H1 (cell line): ENCODE data around the gene IFRD1. TPM values are rescaled to one million over a fixed set of nuclear protein-coding genes. Genes with fewer than 3 reads are reported as not detected.

Experiments used
- CTCF ChIA-PET: fragments of 300-600 bp; sonication (Branson Sonifier 250); formaldehyde crosslinking; loops from one replicate; lab custom pipeline; 2021; ENCODE audit not compliant: partially characterized antibody; lab: Charles Lee
- POLR2A ChIA-PET: fragments of 300-600 bp; sonication (Branson Sonifier 250); formaldehyde crosslinking; loops from one replicate; lab custom pipeline; 2021; ENCODE audit warnings: inconsistent platforms; ENCODE audit not compliant: partially characterized antibody; lab: Charles Lee
- DNase-seq, 2 experiments: peaks; one replicate each; pipeline versions ENCODE4 v3.0.0 to v3.0.0-alpha.2; 2010 to 2022; ENCODE audit warnings: low spot score in 2 of 2, low read depth in 1 of 2, mixed read lengths in 1 of 2
- FAIRE-seq: peaks from 2 replicates; lab custom pipeline; 2011; peaks lifted over from hg19 to GRCh38; lab: Jason Lieb, UNC
- H2AFZ ChIP-seq: 2 replicates; pipeline ENCODE4 v1.8.1; 2012; ENCODE audit warnings: low read length, inconsistent platforms
- H2AK5ac ChIP-seq: 2 replicates; pipeline ENCODE4 v1.6.1; 2013; ENCODE audit warnings: low read depth, low read length
- H2BK120ac ChIP-seq: replicated peaks from 2 replicates; pipeline ENCODE3; 2013; ENCODE audit warnings: low read depth, low read length, inconsistent platforms
- H2BK12ac ChIP-seq: 2 replicates; pipeline ENCODE4 v1.6.1; 2013; ENCODE audit warnings: low read depth, low read length
- H2BK15ac ChIP-seq: 2 replicates; pipeline ENCODE4 v1.6.1; 2013; ENCODE audit warnings: low read length
- H2BK20ac ChIP-seq: 2 replicates; pipeline ENCODE4 v1.6.1; 2013; ENCODE audit warnings: low read length
- H2BK5ac ChIP-seq: 2 replicates; pipeline ENCODE4 v1.6.1; 2013; ENCODE audit warnings: low read depth, low read length
- H3K14ac ChIP-seq: 2 replicates; pipeline ENCODE4 v1.6.1; 2013; ENCODE audit warnings: inconsistent platforms; ENCODE audit not compliant: insufficient read length
- H3K18ac ChIP-seq: 2 replicates; pipeline ENCODE4 v1.6.1; 2013; ENCODE audit warnings: low read length; ENCODE audit errors: extremely low read depth
- H3K23ac ChIP-seq: 2 replicates; pipeline ENCODE4 v1.6.1; 2013; ENCODE audit warnings: inconsistent platforms; ENCODE audit not compliant: insufficient read length
- H3K23me2 ChIP-seq: 2 replicates; pipeline ENCODE4 v1.6.1; 2013; ENCODE audit warnings: low read depth, low read length
- H3K27ac ChIP-seq: 2 replicates; pipeline ENCODE4 v1.6.1; 2011; ENCODE audit warnings: low read depth, low read length, inconsistent platforms
- H3K27me3 ChIP-seq, 4 experiments: replicated peaks in 1 of 4; 1 replicate in 1 of 4; 2 replicates in 3 of 4; pipeline versions ENCODE4 v1.6.1 to v1.8.1; 2011 to 2013; ENCODE audit warnings: low read length in 3 of 4, mild to moderate bottlenecking in 3 of 4, inconsistent platforms in 2 of 4, mixed read lengths in 2 of 4, moderate library complexity in 1 of 4; ENCODE audit not compliant: control insufficient read depth in 3 of 4, insufficient read depth in 3 of 4; ENCODE audit errors: extremely low read depth in 1 of 4
- H3K36me3 ChIP-seq, 4 experiments: 2 replicates each; pipeline versions ENCODE4 v1.6.1 to v1.8.1; 2011 to 2013; ENCODE audit warnings: mild to moderate bottlenecking in 4 of 4, low read length in 3 of 4, moderate library complexity in 2 of 4, control low read depth in 1 of 4, inconsistent platforms in 1 of 4; ENCODE audit not compliant: insufficient read depth in 4 of 4, control insufficient read depth in 2 of 4
- H3K4ac ChIP-seq: replicated peaks from 2 replicates; pipeline ENCODE3; 2013; ENCODE audit warnings: low read length, low read depth, mixed read lengths, inconsistent platforms; ENCODE audit not compliant: insufficient read length
- H3K4me1 ChIP-seq, 4 experiments: replicated peaks in 1 of 4; 1 replicate in 1 of 4; 2 replicates in 3 of 4; pipeline versions ENCODE4 v1.6.1 to v1.8.1; 2011 to 2013; ENCODE audit warnings: low read length in 3 of 4, inconsistent platforms in 2 of 4, mixed read lengths in 1 of 4; ENCODE audit not compliant: insufficient read depth in 4 of 4, control insufficient read depth in 3 of 4
- H3K4me2 ChIP-seq, 2 experiments: 2 replicates each; pipeline versions ENCODE4 v1.6.1 to v1.8.1; 2011 to 2013; ENCODE audit warnings: low read depth in 2 of 2, low read length in 2 of 2, control low read depth in 1 of 2, inconsistent platforms in 1 of 2, mild to moderate bottlenecking in 1 of 2; ENCODE audit not compliant: insufficient read depth in 1 of 2
- H3K4me3 ChIP-seq, 4 experiments: fragments of 200-600, 300-600 bp in 1 of 4; sonication (generic), shearing (Covaris generic), sonication (Bioruptor Twin) in 1 of 4; 2 replicates each; pipeline versions ENCODE4 v1.5.1 to v1.8.1; 2011 to 2016; ENCODE audit warnings: low read length in 4 of 4, low read depth in 3 of 4, control low read depth in 2 of 4, inconsistent platforms in 2 of 4, mild to moderate bottlenecking in 2 of 4, mixed read lengths in 1 of 4, moderate library complexity in 1 of 4; ENCODE audit not compliant: insufficient read depth in 2 of 4; ENCODE audit errors: extremely low read depth in 1 of 4
- H3K56ac ChIP-seq: replicated peaks from 2 replicates; pipeline ENCODE3; 2013; ENCODE audit warnings: low read depth, mild to moderate bottlenecking, mixed read lengths, low read length, inconsistent platforms; ENCODE audit not compliant: insufficient read length
- H3K79me1 ChIP-seq: 2 replicates; pipeline ENCODE4 v1.6.1; 2013; ENCODE audit warnings: low read depth, low read length, control low read depth
- H3K79me2 ChIP-seq, 2 experiments: 2 replicates each; pipeline versions ENCODE4 v1.6.1 to v1.8.1; 2012 to 2013; ENCODE audit warnings: low read length in 2 of 2, mild to moderate bottlenecking in 2 of 2, inconsistent platforms in 1 of 2; ENCODE audit not compliant: insufficient read depth in 2 of 2, control insufficient read depth in 1 of 2
- H3K9ac ChIP-seq, 4 experiments: replicated peaks in 1 of 4; 1 replicate in 1 of 4; 2 replicates in 3 of 4; pipeline versions ENCODE4 v1.6.1 to v1.8.1; 2011 to 2013; ENCODE audit warnings: low read depth in 3 of 4, low read length in 3 of 4, control low read depth in 2 of 4, mild to moderate bottlenecking in 2 of 4, moderate library complexity in 2 of 4, inconsistent platforms in 1 of 4; ENCODE audit errors: extremely low read depth in 1 of 4
- H3K9me3 ChIP-seq, 2 experiments: 2 replicates each; pipeline versions ENCODE4 v1.6.1 to v1.8.1; 2012 to 2013; ENCODE audit warnings: mild to moderate bottlenecking in 2 of 2, moderate library complexity in 2 of 2, control low read depth in 1 of 2, inconsistent platforms in 1 of 2, low read depth in 1 of 2, low read length in 1 of 2, mixed read lengths in 1 of 2; ENCODE audit not compliant: insufficient read depth in 2 of 2
- H4K20me1 ChIP-seq, 2 experiments: replicated peaks in 1 of 2; 2 replicates each; pipeline versions ENCODE3 to v1.8.1; 2011 to 2013; ENCODE audit warnings: inconsistent platforms in 2 of 2, low read length in 2 of 2, mild to moderate bottlenecking in 1 of 2; ENCODE audit not compliant: insufficient read depth in 2 of 2, control insufficient read depth in 1 of 2
- H4K5ac ChIP-seq: 2 replicates; pipeline ENCODE4 v1.6.1; 2013; ENCODE audit warnings: low read length, low read depth, mixed read lengths, inconsistent platforms; ENCODE audit not compliant: insufficient read length
- H4K8ac ChIP-seq: 2 replicates; pipeline ENCODE4 v1.8.0; 2013; ENCODE audit warnings: mild to moderate bottlenecking, moderate library complexity, low read length, inconsistent platforms; ENCODE audit not compliant: insufficient read depth; ENCODE audit errors: extremely low read depth
- H4K91ac ChIP-seq: replicated peaks from 2 replicates; pipeline ENCODE3; 2013; ENCODE audit warnings: low read length, mixed read lengths, inconsistent platforms; ENCODE audit not compliant: insufficient read length
- CREB1 ChIP-seq: IDR thresholded peaks from 2 replicates; pipeline ENCODE4 v1.6.1; 2012; ENCODE audit warnings: inconsistent platforms
- CTBP2 ChIP-seq: IDR thresholded peaks from 2 replicates; pipeline ENCODE4 v1.7.0; 2011; ENCODE audit warnings: borderline replicate concordance, mild to moderate bottlenecking, moderate library complexity, mixed read lengths, low read length; ENCODE audit not compliant: insufficient read depth, insufficient read length
- EP300 ChIP-seq, 2 experiments: IDR thresholded peaks; 1 replicate in 1 of 2; 2 replicates in 1 of 2; pipeline ENCODE4 v1.6.1; 2011 to 2012; ENCODE audit warnings: low read depth in 2 of 2, low read length in 2 of 2, mild to moderate bottlenecking in 2 of 2, borderline replicate concordance in 1 of 2, inconsistent platforms in 1 of 2, moderate library complexity in 1 of 2
- KDM1A ChIP-seq: fragments of 200-600, 300-600 bp; sonication (generic); IDR thresholded peaks from 2 replicates; pipeline ENCODE4 v1.7.1; 2016; ENCODE audit warnings: mild to moderate bottlenecking, low read length, borderline replicate concordance
- KDM5A ChIP-seq: fragments of 200-600 bp; IDR thresholded peaks from 2 replicates; pipeline ENCODE4 v1.7.1; 2012; ENCODE audit warnings: mild to moderate bottlenecking, low read length, inconsistent platforms, mixed read lengths
- POU5F1 ChIP-seq: IDR thresholded peaks from 2 replicates; pipeline ENCODE4 v1.6.1; 2011; ENCODE audit warnings: low read depth, mild to moderate bottlenecking, low read length, moderate library complexity
- RBBP5 ChIP-seq: IDR thresholded peaks from 2 replicates; pipeline ENCODE4 v1.7.1; 2012; ENCODE audit warnings: low read depth, mild to moderate bottlenecking, inconsistent platforms, low read length, moderate library complexity, borderline replicate concordance
- SIRT6 ChIP-seq: IDR thresholded peaks from one replicate; pipeline ENCODE4 v1.7.1; 2012; ENCODE audit warnings: low read length, inconsistent platforms
- SIX5 ChIP-seq: IDR thresholded peaks from 2 replicates; pipeline ENCODE4 v1.6.1; 2011; ENCODE audit warnings: mild to moderate bottlenecking, low read depth, low read length
- SP2 ChIP-seq: IDR thresholded peaks from 2 replicates; pipeline ENCODE4 v1.6.1; 2012; ENCODE audit warnings: mild to moderate bottlenecking, low read length, inconsistent platforms
- TEAD4 ChIP-seq: IDR thresholded peaks from 2 replicates; pipeline ENCODE4 v1.6.1; 2012; ENCODE audit warnings: low read depth, low read length, inconsistent platforms, mixed read lengths
- WGBS, 2 experiments: shearing (Covaris generic) in 1 of 2; methylation state at CpG; one replicate each; pipeline versions ENCODE4 v1.1.6 to v1.1.7; 2013 to 2015; ENCODE audit warnings: low lambda C conversion rate in 2 of 2, mixed read lengths in 2 of 2, inconsistent platforms in 1 of 2, low coverage in 1 of 2, missing lambda C conversion rate in 1 of 2; ENCODE audit not compliant: insufficient replicate concordance in 2 of 2, insufficient coverage in 1 of 2, insufficient read length in 1 of 2; ENCODE audit errors: extremely low coverage in 1 of 2, missing lambda C conversion rate in 1 of 2; 5-methylcytosine and 5-hydroxymethylcytosine counted together
- polyA plus RNA-seq, 7 experiments: library from polyadenylated mRNA; depleted of rRNA in 3 of 7; stranded (reverse) in 5 of 7; unstranded in 2 of 7; fragments of >200 nt in 5 of 7; fragments of 200-250 nt in 2 of 7; gene quantifications; 1 replicate in 5 of 7; 2 replicates in 1 of 7; 4 replicates in 1 of 7; pipeline versions ENCODE4 v1.2.1 to v1.2.3, GENCODE V29; 2011 to 2013; ENCODE audit warnings: missing spikeins in 2 of 7, mixed read lengths in 2 of 7
- total RNA-seq: library from RNA; stranded (reverse); fragmentation: NEBNext Ultra II Directional; extraction: Animal tissue kit (Norgen Biotek cat#: 25700); gene quantifications from 2 replicates; pipeline ENCODE4 v1.2.1, GENCODE V29; 2021
- TF ChIP-seq, protein P1 (sequence below): IDR thresholded peaks from 2 replicates; pipeline ENCODE4 v1.6.1; 2012; ENCODE audit warnings: low read length, inconsistent platforms

IFRD1 gene
- total and polyA plus RNA-seq, 2 of the 8 experiments (the other 6 are each of a cell fraction or from before 2014, with no cell fraction given), result 23.0 to 50.4 TPM

DNA sequence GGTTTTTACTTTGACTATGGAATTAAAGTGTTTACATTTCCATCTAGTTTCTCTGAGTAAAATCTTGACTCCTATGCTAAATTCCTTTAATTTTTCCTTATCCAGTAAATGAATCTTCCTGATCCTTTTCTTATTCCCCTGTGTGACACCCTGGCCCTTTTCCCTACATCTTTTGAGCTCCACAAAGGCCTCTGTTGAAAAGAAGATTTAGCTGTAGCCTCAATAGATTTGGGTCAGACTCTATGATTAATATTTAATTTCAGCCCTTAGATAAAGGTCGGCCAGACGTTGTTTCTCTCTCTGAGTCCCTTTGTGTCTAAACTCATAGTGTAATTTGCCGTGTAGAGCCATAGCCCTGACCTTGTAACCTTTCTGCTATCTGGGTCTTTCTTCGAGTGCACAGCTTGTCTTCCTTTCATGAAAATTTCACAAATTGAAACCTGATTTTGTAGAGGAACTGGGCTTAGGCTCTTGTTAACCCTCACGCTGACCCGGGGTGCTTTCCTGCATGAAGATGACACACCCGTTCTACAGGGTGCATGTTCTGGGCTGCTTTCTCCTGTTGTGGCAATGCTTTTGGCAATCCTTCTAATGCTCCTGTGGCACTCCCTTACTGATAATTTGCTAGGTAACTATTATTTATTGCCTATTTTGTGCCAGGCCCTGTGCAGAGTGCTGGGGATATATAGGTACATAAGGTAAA is 51.7 kb downstream of the IFRD1 start:
- Histone ChIP-seq H2BK5ac (no peak overlapping the region), H3K4me1 (no peaks in the 10 kb centered on the region), H4K20me1 (peaks cover 0 to 1% of the 10 kb centered on the region in 2 experiments), H4K8ac (no peak overlapping the region), H3K27ac (no peak overlapping the region), H3K56ac (no peak overlapping the region), H3K9ac (no peak overlapping the region), H4K91ac (no peak overlapping the region), H3K14ac (no peak overlapping the region), H3K79me2 (no peaks in the 10 kb centered on the region), H3K4ac (no peak overlapping the region), H2BK120ac (no peak overlapping the region), H2AK5ac (no peak overlapping the region), H3K9me3 (no peaks in the 10 kb centered on the region), H3K18ac (no peak overlapping the region), H3K79me1 (no peaks in the 10 kb centered on the region), H3K23ac (no peak overlapping the region), H2BK15ac (no peak overlapping the region), H3K23me2 (no peaks in the 10 kb centered on the region), H2BK20ac (no peak overlapping the region), H3K4me2 (no peak overlapping the region), H3K4me3 (no peak overlapping the region), H4K5ac (no peak overlapping the region), H3K27me3 (no peaks in the 10 kb centered on the region), H3K36me3 (no peaks in the 10 kb centered on the region), H2BK12ac (no peak overlapping the region), H2AFZ (peak overlapping the region; percentile 61; the same call in 1 of the 2 replicates)
- CTCF ChIA-PET, result interaction anchor here (1.2 kb wide), 1 partner anchor 13 kb away, joined by 5 read pairs; no protein-coding TSS in a partner anchor
- POLR2A ChIA-PET, result no interaction called here
- FAIRE-seq, result no peak
- WGBS, 2 experiments, result 86% methylated on average over 7 of the region's 7 CpGs; no CpG with 5 or more reads in 1 of the 2 experiments
- no peak for DNase-seq
- TF ChIP-seq KDM5A (no peak), RBBP5 (no peak), SP2 (no peak), POU5F1 (no peak), SIRT6 (no peak), SIX5 (no peak), KDM1A (no peak), CTBP2 (no peak), CREB1 (no peak), EP300 (IDR thresholded peaks at IDR 0.05; ENCODE audit: borderline replicate concordance in 1 of 2, low read depth in 2 of 2, low read length in 2 of 2) (no peak), TEAD4 (no peak)
- TF ChIP-seq, protein P1, sequence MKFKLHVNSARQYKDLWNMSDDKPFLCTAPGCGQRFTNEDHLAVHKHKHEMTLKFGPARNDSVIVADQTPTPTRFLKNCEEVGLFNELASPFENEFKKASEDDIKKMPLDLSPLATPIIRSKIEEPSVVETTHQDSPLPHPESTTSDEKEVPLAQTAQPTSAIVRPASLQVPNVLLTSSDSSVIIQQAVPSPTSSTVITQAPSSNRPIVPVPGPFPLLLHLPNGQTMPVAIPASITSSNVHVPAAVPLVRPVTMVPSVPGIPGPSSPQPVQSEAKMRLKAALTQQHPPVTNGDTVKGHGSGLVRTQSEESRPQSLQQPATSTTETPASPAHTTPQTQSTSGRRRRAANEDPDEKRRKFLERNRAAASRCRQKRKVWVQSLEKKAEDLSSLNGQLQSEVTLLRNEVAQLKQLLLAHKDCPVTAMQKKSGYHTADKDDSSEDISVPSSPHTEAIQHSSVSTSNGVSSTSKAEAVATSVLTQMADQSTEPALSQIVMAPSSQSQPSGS, result no peak
